HEK293 (cell line): ENCODE measurements around the gene OR5K2.

Source experiments
- CTCF ChIA-PET: fragments of 350-600 bp; formaldehyde crosslinking; extraction: SDS; loops from one replicate; lab custom pipeline; 2021; ENCODE audit warnings: antibody characterized with exemption; lab: Yijun Ruan, JAX
- POLR2A ChIA-PET: fragments of 300-600 bp; formaldehyde crosslinking; extraction: SDS; loops from one replicate; lab custom pipeline; 2020; ENCODE audit warnings: antibody characterized with exemption, inconsistent platforms; lab: Yijun Ruan, JAX
- H3K27ac ChIP-seq: fragments of 200-500 bp; sonication (Bioruptor generic); 2 replicates; pipeline ENCODE4 v1.5.1; 2014; ENCODE audit warnings: low read depth, low read length, control low read depth, inconsistent platforms; ENCODE audit errors: extremely low read depth
- H3K36me3 ChIP-seq, 2 experiments: fragments of 200-500 bp in 1 of 2; sonication (Bioruptor generic) in 1 of 2; 1 replicate in 1 of 2; 2 replicates in 1 of 2; pipeline ENCODE4 v1.5.1; 2014 to 2017; ENCODE audit warnings: inconsistent platforms in 2 of 2, low read length in 2 of 2; ENCODE audit not compliant: control insufficient read depth in 2 of 2, insufficient read depth in 1 of 2
- H3K4me1 ChIP-seq: fragments of 200-500 bp; sonication (Bioruptor generic); 2 replicates; pipeline ENCODE4 v1.5.1; 2014; ENCODE audit warnings: mild to moderate bottlenecking, low read length, inconsistent platforms; ENCODE audit not compliant: control insufficient read depth, insufficient read depth
- H3K4me3 ChIP-seq: 2 replicates; pipeline ENCODE4 v1.5.1; 2011; ENCODE audit warnings: low read depth, mild to moderate bottlenecking, control low read depth, low read length, moderate library complexity
- H3K9me3 ChIP-seq: fragments of 200-500 bp; sonication (Bioruptor generic); 2 replicates; pipeline ENCODE4 v1.5.1; 2014; ENCODE audit warnings: low read depth, low read length, inconsistent platforms; ENCODE audit not compliant: control insufficient read depth, insufficient read depth
- KLF16 ChIP-seq: fragments of 450-650 bp; formaldehyde crosslinking; IDR thresholded peaks from 2 replicates; pipeline ENCODE4 v1.5.1; 2017; ENCODE audit warnings: missing biosample characterization, missing genetic modification characterization
- SP7 ChIP-seq: fragments of 450-650 bp; formaldehyde crosslinking; IDR thresholded peaks from 2 replicates; pipeline ENCODE4 v1.5.1; 2016; ENCODE audit warnings: missing biosample characterization, missing genetic modification characterization
- ZBTB1 ChIP-seq: fragments of 450-650 bp; formaldehyde crosslinking; IDR thresholded peaks from 2 replicates; pipeline ENCODE4 v1.5.1; 2016; ENCODE audit warnings: missing biosample characterization, missing genetic modification characterization
- ZBTB48 ChIP-seq: fragments of 450-650 bp; formaldehyde crosslinking; IDR thresholded peaks from 2 replicates; pipeline ENCODE4 v1.5.1; 2016; ENCODE audit warnings: missing biosample characterization, missing genetic modification characterization
- ZEB2 ChIP-seq: fragments of 450-650 bp; formaldehyde crosslinking; IDR thresholded peaks from 2 replicates; pipeline ENCODE4 v1.5.1; 2016; ENCODE audit warnings: missing biosample characterization, missing genetic modification characterization
- ZNF2 ChIP-seq: fragments of 450-650 bp; formaldehyde crosslinking; IDR thresholded peaks from 2 replicates; pipeline ENCODE4 v1.5.1; 2016; ENCODE audit warnings: missing biosample characterization, missing genetic modification characterization
- ZNF311 ChIP-seq: fragments of 450-650 bp; formaldehyde crosslinking; IDR thresholded peaks from 2 replicates; pipeline ENCODE4 v1.5.1; 2017; ENCODE audit warnings: missing biosample characterization, missing genetic modification characterization, borderline replicate concordance
- ZNF391 ChIP-seq: fragments of 450-650 bp; formaldehyde crosslinking; IDR thresholded peaks from 2 replicates; pipeline ENCODE4 v1.5.1; 2016; ENCODE audit warnings: low read depth, missing biosample characterization, missing genetic modification characterization, borderline replicate concordance
- ZNF521 ChIP-seq: fragments of 450-650 bp; formaldehyde crosslinking; IDR thresholded peaks from 2 replicates; pipeline ENCODE4 v1.5.1; 2017; ENCODE audit warnings: missing biosample characterization, mild to moderate bottlenecking, missing genetic modification characterization
- ZNF555 ChIP-seq: fragments of 450-650 bp; formaldehyde crosslinking; conservative IDR thresholded peaks from 2 replicates; pipeline ENCODE4 v1.5.1; 2017; ENCODE audit warnings: missing biosample characterization, mild to moderate bottlenecking, missing genetic modification characterization, inconsistent platforms
- ZNF558 ChIP-seq: fragments of 450-650 bp; formaldehyde crosslinking; IDR thresholded peaks from 2 replicates; pipeline ENCODE4 v1.5.1; 2016; ENCODE audit warnings: missing biosample characterization, missing genetic modification characterization
- ZSCAN30 ChIP-seq: fragments of 450-650 bp; IDR thresholded peaks from 2 replicates; pipeline ENCODE4 v1.5.1; 2018; ENCODE audit warnings: missing biosample characterization, mild to moderate bottlenecking, missing genetic modification characterization, moderate library complexity
- TF ChIP-seq, protein P1 (sequence below): fragments of 450-650 bp; IDR thresholded peaks from 2 replicates; pipeline ENCODE4 v1.5.1; 2018; ENCODE audit warnings: missing biosample characterization, missing genetic modification characterization
- TF ChIP-seq, protein P2 (sequence below): fragments of 450-650 bp; formaldehyde crosslinking; IDR thresholded peaks from 2 replicates; pipeline ENCODE4 v1.5.1; 2016; ENCODE audit warnings: missing biosample characterization, missing genetic modification characterization
- TF ChIP-seq, protein P3 (sequence below): fragments of 450-650 bp; formaldehyde crosslinking; IDR thresholded peaks from 2 replicates; pipeline ENCODE4 v1.5.1; 2016; ENCODE audit warnings: missing biosample characterization, missing genetic modification characterization
- TF ChIP-seq, protein P4 (sequence below): fragments of 450-650 bp; formaldehyde crosslinking; conservative IDR thresholded peaks from 2 replicates; pipeline ENCODE4 v1.5.1; 2016; ENCODE audit warnings: low read depth, missing biosample characterization, missing genetic modification characterization
- TF ChIP-seq, protein P5 (sequence below): fragments of 450-650 bp; formaldehyde crosslinking; IDR thresholded peaks from 2 replicates; pipeline ENCODE4 v1.5.1; 2016; ENCODE audit warnings: missing biosample characterization, missing genetic modification characterization, low read depth
- TF ChIP-seq, protein P6 (sequence below): fragments of 450-650 bp; formaldehyde crosslinking; IDR thresholded peaks from 2 replicates; pipeline ENCODE4 v1.5.1; 2016; ENCODE audit warnings: missing biosample characterization, missing genetic modification characterization
- TF ChIP-seq, protein P7 (sequence below): fragments of 450-650 bp; formaldehyde crosslinking; IDR thresholded peaks from 2 replicates; pipeline ENCODE4 v1.5.1; 2016; ENCODE audit warnings: missing biosample characterization, missing genetic modification characterization

Gene OR5K2

DNA sequence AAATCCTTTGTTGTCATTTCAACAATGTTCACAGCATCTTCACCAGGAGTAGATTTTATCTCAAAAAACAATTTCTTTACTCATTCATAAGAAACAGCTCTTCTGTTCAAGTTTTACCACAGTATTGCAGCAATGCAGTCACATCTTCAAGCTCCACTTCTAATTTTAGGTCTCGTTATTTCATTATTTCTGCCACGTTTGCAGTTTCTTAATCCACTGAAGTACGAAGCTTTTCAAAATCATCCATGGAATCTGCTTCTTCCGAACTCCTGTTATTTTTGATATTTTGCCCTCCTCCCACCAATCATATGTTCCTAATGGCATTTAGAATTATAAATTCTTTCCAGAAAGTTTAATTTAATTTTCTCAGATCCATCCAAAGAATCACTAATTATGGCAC, 47.1 kb upstream of the OR5K2 start:
- no peaks in the 10 kb centered on the region for H3K4me1 ChIP-seq
- H3K4me3 ChIP-seq = no peak overlapping the region
- POLR2A ChIA-PET = no interaction called here
- H3K36me3 ChIP-seq = no peaks in the 10 kb centered on the region
- TF ChIP-seq, protein P1, sequence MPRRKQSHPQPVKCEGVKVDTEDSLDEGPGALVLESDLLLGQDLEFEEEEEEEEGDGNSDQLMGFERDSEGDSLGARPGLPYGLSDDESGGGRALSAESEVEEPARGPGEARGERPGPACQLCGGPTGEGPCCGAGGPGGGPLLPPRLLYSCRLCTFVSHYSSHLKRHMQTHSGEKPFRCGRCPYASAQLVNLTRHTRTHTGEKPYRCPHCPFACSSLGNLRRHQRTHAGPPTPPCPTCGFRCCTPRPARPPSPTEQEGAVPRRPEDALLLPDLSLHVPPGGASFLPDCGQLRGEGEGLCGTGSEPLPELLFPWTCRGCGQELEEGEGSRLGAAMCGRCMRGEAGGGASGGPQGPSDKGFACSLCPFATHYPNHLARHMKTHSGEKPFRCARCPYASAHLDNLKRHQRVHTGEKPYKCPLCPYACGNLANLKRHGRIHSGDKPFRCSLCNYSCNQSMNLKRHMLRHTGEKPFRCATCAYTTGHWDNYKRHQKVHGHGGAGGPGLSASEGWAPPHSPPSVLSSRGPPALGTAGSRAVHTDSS (tag by site-specific recombination) = no peak
- TF ChIP-seq, protein P2, sequence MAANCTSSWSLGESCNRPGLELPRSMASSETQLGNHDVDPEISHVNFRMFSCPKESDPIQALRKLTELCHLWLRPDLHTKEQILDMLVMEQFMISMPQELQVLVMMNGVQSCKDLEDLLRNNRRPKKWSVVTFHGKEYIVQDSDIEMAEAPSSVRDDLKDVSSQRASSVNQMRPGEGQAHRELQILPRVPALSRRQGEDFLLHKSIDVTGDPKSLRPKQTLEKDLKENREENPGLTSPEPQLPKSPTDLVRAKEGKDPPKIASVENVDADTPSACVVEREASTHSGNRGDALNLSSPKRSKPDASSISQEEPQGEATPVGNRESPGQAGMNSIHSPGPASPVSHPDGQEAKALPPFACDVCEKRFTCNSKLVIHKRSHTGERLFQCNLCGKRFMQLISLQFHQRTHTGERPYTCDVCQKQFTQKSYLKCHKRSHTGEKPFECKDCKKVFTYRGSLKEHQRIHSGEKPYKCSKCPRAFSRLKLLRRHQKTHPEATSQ (tag by site-specific recombination) = no peak
- TF ChIP-seq SP7 (tag by site-specific recombination) (no peak), ZNF311 (tag by site-specific recombination) (no peak), ZEB2 (tag by site-specific recombination) (no peak), ZNF558 (tag by site-specific recombination) (no peak), KLF16 (tag by site-specific recombination) (no peak), ZBTB48 (tag by site-specific recombination) (no peak), ZBTB1 (tag by site-specific recombination) (no peak), ZNF2 (tag by site-specific recombination) (no peak), ZNF391 (tag by site-specific recombination) (no peak), ZSCAN30 (tag by site-specific recombination) (no peak), ZNF521 (tag by site-specific recombination) (no peak), ZNF555 (tag by site-specific recombination) (no peak)
- TF ChIP-seq, protein P3, sequence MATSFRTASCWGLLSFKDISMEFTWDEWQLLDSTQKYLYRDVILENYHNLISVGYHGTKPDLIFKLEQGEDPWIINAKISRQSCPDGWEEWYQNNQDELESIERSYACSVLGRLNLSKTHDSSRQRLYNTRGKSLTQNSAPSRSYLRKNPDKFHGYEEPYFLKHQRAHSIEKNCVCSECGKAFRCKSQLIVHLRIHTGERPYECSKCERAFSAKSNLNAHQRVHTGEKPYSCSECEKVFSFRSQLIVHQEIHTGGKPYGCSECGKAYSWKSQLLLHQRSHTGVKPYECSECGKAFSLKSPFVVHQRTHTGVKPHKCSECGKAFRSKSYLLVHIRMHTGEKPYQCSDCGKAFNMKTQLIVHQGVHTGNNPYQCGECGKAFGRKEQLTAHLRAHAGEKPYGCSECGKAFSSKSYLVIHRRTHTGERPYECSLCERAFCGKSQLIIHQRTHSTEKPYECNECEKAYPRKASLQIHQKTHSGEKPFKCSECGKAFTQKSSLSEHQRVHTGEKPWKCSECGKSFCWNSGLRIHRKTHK (tag by site-specific recombination) = no peak
- TF ChIP-seq, protein P4, sequence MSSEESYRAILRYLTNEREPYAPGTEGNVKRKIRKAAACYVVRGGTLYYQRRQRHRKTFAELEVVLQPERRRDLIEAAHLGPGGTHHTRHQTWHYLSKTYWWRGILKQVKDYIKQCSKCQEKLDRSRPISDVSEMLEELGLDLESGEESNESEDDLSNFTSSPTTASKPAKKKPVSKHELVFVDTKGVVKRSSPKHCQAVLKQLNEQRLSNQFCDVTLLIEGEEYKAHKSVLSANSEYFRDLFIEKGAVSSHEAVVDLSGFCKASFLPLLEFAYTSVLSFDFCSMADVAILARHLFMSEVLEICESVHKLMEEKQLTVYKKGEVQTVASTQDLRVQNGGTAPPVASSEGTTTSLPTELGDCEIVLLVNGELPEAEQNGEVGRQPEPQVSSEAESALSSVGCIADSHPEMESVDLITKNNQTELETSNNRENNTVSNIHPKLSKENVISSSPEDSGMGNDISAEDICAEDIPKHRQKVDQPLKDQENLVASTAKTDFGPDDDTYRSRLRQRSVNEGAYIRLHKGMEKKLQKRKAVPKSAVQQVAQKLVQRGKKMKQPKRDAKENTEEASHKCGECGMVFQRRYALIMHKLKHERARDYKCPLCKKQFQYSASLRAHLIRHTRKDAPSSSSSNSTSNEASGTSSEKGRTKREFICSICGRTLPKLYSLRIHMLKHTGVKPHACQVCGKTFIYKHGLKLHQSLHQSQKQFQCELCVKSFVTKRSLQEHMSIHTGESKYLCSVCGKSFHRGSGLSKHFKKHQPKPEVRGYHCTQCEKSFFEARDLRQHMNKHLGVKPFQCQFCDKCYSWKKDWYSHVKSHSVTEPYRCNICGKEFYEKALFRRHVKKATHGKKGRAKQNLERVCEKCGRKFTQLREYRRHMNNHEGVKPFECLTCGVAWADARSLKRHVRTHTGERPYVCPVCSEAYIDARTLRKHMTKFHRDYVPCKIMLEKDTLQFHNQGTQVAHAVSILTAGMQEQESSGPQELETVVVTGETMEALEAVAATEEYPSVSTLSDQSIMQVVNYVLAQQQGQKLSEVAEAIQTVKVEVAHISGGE = no peak
- TF ChIP-seq, protein P5, sequence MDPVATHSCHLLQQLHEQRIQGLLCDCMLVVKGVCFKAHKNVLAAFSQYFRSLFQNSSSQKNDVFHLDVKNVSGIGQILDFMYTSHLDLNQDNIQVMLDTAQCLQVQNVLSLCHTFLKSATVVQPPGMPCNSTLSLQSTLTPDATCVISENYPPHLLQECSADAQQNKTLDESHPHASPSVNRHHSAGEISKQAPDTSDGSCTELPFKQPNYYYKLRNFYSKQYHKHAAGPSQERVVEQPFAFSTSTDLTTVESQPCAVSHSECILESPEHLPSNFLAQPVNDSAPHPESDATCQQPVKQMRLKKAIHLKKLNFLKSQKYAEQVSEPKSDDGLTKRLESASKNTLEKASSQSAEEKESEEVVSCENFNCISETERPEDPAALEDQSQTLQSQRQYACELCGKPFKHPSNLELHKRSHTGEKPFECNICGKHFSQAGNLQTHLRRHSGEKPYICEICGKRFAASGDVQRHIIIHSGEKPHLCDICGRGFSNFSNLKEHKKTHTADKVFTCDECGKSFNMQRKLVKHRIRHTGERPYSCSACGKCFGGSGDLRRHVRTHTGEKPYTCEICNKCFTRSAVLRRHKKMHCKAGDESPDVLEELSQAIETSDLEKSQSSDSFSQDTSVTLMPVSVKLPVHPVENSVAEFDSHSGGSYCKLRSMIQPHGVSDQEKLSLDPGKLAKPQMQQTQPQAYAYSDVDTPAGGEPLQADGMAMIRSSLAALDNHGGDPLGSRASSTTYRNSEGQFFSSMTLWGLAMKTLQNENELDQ (tag by site-specific recombination) = no peak
- TF ChIP-seq, protein P6, sequence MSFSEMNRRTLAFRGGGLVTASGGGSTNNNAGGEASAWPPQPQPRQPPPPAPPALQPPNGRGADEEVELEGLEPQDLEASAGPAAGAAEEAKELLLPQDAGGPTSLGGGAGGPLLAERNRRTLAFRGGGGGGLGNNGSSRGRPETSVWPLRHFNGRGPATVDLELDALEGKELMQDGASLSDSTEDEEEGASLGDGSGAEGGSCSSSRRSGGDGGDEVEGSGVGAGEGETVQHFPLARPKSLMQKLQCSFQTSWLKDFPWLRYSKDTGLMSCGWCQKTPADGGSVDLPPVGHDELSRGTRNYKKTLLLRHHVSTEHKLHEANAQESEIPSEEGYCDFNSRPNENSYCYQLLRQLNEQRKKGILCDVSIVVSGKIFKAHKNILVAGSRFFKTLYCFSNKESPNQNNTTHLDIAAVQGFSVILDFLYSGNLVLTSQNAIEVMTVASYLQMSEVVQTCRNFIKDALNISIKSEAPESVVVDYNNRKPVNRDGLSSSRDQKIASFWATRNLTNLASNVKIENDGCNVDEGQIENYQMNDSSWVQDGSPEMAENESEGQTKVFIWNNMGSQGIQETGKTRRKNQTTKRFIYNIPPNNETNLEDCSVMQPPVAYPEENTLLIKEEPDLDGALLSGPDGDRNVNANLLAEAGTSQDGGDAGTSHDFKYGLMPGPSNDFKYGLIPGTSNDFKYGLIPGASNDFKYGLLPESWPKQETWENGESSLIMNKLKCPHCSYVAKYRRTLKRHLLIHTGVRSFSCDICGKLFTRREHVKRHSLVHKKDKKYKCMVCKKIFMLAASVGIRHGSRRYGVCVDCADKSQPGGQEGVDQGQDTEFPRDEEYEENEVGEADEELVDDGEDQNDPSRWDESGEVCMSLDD (tag by site-specific recombination) = no peak
- TF ChIP-seq, protein P7, sequence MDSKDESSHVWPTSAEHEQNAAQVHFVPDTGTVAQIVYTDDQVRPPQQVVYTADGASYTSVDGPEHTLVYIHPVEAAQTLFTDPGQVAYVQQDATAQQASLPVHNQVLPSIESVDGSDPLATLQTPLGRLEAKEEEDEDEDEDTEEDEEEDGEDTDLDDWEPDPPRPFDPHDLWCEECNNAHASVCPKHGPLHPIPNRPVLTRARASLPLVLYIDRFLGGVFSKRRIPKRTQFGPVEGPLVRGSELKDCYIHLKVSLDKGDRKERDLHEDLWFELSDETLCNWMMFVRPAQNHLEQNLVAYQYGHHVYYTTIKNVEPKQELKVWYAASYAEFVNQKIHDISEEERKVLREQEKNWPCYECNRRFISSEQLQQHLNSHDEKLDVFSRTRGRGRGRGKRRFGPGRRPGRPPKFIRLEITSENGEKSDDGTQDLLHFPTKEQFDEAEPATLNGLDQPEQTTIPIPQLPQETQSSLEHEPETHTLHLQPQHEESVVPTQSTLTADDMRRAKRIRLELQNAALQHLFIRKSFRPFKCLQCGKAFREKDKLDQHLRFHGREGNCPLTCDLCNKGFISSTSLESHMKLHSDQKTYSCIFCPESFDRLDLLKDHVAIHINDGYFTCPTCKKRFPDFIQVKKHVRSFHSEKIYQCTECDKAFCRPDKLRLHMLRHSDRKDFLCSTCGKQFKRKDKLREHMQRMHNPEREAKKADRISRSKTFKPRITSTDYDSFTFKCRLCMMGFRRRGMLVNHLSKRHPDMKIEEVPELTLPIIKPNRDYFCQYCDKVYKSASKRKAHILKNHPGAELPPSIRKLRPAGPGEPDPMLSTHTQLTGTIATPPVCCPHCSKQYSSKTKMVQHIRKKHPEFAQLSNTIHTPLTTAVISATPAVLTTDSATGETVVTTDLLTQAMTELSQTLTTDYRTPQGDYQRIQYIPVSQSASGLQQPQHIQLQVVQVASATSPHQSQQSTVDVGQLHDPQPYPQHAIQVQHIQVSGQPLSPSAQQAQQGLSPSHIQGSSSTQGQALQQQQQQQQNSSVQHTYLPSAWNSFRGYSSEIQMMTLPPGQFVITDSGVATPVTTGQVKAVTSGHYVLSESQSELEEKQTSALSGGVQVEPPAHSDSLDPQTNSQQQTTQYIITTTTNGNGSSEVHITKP = no peak
- CTCF ChIA-PET = no interaction called here
- no peak overlapping the region for H3K27ac ChIP-seq
- no peaks in the 10 kb centered on the region for H3K9me3 ChIP-seq
